Stomach (tissue), 4 donors: ENCODE measurements around the gene IGSF8.

Experiments
- EP300 ChIP-seq: sonication (generic); formaldehyde crosslinking; IDR thresholded peaks from one replicate; pipeline ENCODE4 v1.6.1; 2017; ENCODE audit warnings: antibody characterized with exemption
- POLR2A ChIP-seq, 4 donors: fragments of 450-650 bp; IDR thresholded peaks; one replicate each; pipeline ENCODE4 v1.6.1; 2016; ENCODE audit warnings: antibody characterized with exemption in 4 of 4, control low read depth in 2 of 4, mild to moderate bottlenecking in 1 of 4, moderate library complexity in 1 of 4
- TF ChIP-seq, protein P1 (sequence below), 7 experiments: fragments of 450-650 bp in 4 of 7; fragments of 200-600 bp in 3 of 7; sonication (generic) in 3 of 7; IDR thresholded peaks; one replicate each; pipeline ENCODE4 v1.5.1; 2016 to 2019; ENCODE audit warnings: antibody characterized with exemption in 7 of 7, control low read depth in 2 of 7, mild to moderate bottlenecking in 1 of 7

DNA sequence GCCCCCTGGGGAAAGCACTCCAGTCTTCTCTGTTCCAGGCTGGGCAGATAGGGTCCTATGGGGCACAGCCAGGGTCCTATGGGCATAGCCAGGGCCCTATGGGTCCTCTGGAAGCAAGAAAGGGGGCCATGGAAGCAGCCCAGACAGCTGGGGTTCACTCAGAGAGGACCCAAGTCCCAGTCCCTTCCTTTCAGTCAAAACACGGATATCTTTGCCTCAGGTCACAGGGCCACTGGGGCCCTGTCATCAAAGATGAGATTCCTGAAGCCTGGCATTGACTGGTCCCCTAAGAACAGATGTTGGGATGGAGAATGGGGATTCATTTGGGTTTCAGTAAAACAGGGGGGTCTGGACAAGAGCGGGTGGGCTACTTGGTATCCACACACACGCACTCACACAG is 8.5 kb downstream of the IGSF8 start:
- no peak for TF ChIP-seq POLR2A (IDR thresholded peaks at IDR 0.05)
- TF ChIP-seq, protein P1, sequence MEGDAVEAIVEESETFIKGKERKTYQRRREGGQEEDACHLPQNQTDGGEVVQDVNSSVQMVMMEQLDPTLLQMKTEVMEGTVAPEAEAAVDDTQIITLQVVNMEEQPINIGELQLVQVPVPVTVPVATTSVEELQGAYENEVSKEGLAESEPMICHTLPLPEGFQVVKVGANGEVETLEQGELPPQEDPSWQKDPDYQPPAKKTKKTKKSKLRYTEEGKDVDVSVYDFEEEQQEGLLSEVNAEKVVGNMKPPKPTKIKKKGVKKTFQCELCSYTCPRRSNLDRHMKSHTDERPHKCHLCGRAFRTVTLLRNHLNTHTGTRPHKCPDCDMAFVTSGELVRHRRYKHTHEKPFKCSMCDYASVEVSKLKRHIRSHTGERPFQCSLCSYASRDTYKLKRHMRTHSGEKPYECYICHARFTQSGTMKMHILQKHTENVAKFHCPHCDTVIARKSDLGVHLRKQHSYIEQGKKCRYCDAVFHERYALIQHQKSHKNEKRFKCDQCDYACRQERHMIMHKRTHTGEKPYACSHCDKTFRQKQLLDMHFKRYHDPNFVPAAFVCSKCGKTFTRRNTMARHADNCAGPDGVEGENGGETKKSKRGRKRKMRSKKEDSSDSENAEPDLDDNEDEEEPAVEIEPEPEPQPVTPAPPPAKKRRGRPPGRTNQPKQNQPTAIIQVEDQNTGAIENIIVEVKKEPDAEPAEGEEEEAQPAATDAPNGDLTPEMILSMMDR (IDR thresholded peaks at IDR 0.05), result no peak
- no peak for TF ChIP-seq EP300
